IPS-18c (cell line): ENCODE results near the gene GPAT2.
"Not testable (repeated sequence)": the region's sequence is repeated elsewhere in the genome, so short reads cannot be mapped to it uniquely, and the experiment has no call there.

Experiments used
- H3K4me3 ChIP-seq: 2 replicates; pipeline ENCODE4 v1.7.0; 2013; ENCODE audit warnings: low read depth, mild to moderate bottlenecking, low read length, moderate library complexity; ENCODE audit not compliant: insufficient read depth
- H3K9me3 ChIP-seq: one replicate; pipeline ENCODE4 v1.6.1; 2013; ENCODE audit warnings: mild to moderate bottlenecking, low read length, moderate library complexity; ENCODE audit not compliant: control insufficient read depth, insufficient read depth

Gene GPAT2

DNA sequence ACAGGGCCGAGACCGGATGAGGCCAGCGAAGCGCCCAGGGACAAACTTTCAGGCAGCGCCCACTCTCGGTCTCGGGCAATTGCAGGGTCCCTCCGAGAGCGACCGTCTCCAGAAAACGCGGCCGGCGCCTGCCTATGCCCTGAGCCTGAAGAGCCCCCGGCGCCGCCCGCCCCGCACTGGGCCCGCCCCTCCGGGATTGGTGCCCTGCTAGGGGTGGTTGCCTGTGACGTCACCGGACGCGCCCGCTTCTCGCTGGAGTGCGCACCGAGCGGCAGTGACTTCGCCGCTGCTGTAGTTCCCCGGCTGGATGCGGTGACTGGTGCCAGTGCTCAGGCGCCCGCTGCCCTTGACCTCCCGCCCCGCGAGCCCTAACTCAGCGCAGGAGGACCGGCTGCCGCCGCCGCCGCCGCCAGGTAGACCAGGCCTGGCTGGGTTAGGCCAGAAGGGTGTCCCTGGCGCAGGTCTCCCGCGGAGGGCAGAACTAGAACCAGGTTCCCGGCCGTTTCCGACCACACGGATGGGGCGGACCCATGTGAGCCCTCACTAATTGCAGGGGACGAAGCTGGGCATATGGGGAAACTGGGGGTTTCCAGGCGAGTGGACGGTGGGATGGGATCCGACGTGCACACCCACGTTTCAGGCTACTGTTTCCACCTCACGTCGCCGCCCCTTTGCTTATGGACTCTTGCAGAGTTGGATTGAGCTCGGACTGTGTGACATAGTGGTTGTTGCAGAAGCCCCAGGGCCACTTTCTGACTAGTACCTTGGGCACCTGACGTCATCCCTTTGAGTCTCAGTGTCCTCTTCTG, 24.2 kb downstream of the GPAT2 start:
- not testable (repeated sequence) for H3K9me3 ChIP-seq
- H3K4me3 ChIP-seq = peak overlapping the region; percentile 40; the same call in 1 of the 2 replicates

- H3K4me3 ChIP-seq = peak overlapping the region; percentile 38; the same call in 1 of the 2 replicates
These were observed 24.9 kb downstream of the GPAT2 start for GRCh38 chr2:96009833-96010232.

GRCh38 chr2:96008051-96008450, 26.7 kb downstream of the GPAT2 start:
- not testable (repeated sequence) for H3K9me3 ChIP-seq, H3K4me3 ChIP-seq

More at GRCh38 chr2:96009833-96010232, 24.9 kb downstream of the GPAT2 start:
- not testable (repeated sequence) for H3K9me3 ChIP-seq

GRCh38 chr2:96006248-96006647, 28.5 kb downstream of the GPAT2 start:
- H3K9me3 ChIP-seq, H3K4me3 ChIP-seq: not testable (repeated sequence)

DNA sequence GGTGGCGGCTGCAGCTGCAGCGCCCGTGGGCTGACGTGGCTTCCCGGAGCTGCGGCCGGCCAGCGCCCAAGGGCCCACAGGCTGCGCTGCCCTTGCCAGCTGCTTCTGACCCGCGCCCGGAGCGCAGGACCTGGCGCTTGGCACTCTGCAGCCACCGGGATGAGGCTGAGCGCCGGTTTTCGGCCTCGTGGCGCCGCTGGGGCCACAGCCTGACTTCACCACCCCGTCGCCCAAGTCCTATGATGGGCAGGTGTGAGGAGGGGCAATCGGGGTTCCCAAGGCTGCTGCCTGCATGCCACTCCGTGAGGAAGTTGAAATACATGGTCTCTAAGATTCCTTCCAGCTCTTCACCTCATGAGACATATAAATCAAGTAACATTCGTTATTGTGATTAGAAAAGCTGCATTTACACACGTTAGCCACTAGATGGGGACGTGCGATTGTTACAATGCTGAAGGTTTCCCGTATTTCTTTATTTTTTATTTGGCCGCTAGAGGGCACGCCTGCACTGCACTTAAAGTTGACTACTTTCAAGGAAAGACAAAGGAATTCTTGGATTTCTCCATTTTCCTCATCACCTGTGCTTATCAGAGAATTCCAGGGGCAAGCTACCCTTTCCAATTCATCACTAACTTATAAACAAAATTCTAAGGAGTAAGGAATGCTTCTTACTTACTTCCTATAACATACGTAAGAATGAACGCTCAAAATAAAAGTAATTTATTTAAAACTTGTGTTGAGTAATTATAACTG, 42.0 kb downstream of the GPAT2 start:
- peak overlapping the region; percentile 68 for H3K4me3 ChIP-seq
- H3K9me3 ChIP-seq = not testable (repeated sequence)

DNA sequence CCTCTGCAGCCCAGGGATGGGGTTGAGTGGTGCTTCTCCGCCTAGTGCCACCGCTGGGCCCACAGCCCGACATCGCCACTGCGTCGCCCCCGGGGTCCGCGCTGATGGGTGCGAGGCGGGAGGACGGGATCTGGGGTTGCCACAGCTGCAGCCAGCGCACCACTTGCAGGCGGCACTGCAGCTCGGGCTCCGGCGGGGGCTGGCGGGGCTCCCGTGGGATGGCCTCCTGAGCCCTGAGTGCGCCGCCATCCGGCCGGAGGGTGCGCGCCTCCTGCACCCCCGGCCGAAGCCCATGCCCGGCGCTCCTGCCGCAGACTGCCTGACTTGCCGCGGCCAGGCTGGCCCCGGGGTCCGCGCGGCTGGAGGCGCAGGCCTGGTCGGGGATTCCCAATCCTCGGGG, 42.6 kb downstream of the GPAT2 start:
- H3K4me3 ChIP-seq = peak overlapping the region; percentile 68; the same call in 1 of the 2 replicates
- not testable (repeated sequence) for H3K9me3 ChIP-seq

- H3K4me3 ChIP-seq = peak within 1 kb of the TSS; percentile 71
- H3K9me3 ChIP-seq = not testable (repeated sequence)
These were observed 43.2 kb downstream of the GPAT2 start, which contains the start of gene ANKRD36C for GRCh38 chr2:95991351-95992094. ANKRD36C (minus strand) TSS chr2:95991824; CDS start chr2:95991708, 116 bp downstream.

GRCh38 chr2:95990884-95991283, 43.8 kb downstream of the GPAT2 start:
- H3K4me3 ChIP-seq, H3K9me3 ChIP-seq: not testable (repeated sequence)
